Karpas-422 (cell line): Measurements from ENCODE around the gene BIN1. TPM values are rescaled to one million over a fixed set of nuclear protein-coding genes. Genes with fewer than 3 reads are reported as not detected.

Experiments used
- DNase-seq: peaks from one replicate; pipeline ENCODE4 v3.0.0-alpha.2; 2015
- H2AFZ ChIP-seq: fragments of 200-600 bp; sonication (generic); 2 replicates; pipeline ENCODE4 v1.6.1; 2014; ENCODE audit warnings: antibody characterized with exemption, low read length, mixed read lengths
- H3K27ac ChIP-seq: fragments of 200-600 bp; sonication (generic); 2 replicates; pipeline ENCODE4 v1.5.1; 2014; ENCODE audit warnings: mild to moderate bottlenecking, low read length, moderate library complexity
- H3K27me3 ChIP-seq: fragments of 200-600 bp; sonication (generic); 2 replicates; pipeline ENCODE4 v1.6.1; 2014; ENCODE audit warnings: low read length, mixed read lengths
- H3K36me3 ChIP-seq: fragments of 200-600 bp; sonication (generic); 2 replicates; pipeline ENCODE4 v1.6.1; 2014; ENCODE audit warnings: low read length, mixed read lengths; ENCODE audit not compliant: insufficient read depth
- H3K4me1 ChIP-seq: fragments of 200-600 bp; sonication (generic); 2 replicates; pipeline ENCODE4 v1.6.1; 2014; ENCODE audit warnings: mild to moderate bottlenecking, low read length, mixed read lengths
- H3K4me2 ChIP-seq: fragments of 200-600 bp; sonication (generic); 2 replicates; pipeline ENCODE4 v1.6.1; 2014; ENCODE audit warnings: low read length, low read depth, mild to moderate bottlenecking; ENCODE audit not compliant: poor library complexity, severe bottlenecking
- H3K4me3 ChIP-seq: fragments of 200-600 bp; sonication (generic); 2 replicates; pipeline ENCODE4 v1.5.1; 2014; ENCODE audit warnings: mild to moderate bottlenecking, antibody characterized with exemption, low read length, mixed read lengths
- H3K79me2 ChIP-seq: fragments of 200-600 bp; sonication (generic); 2 replicates; pipeline ENCODE4 v1.6.1; 2014; ENCODE audit warnings: mild to moderate bottlenecking, low read length, mixed read lengths
- H3K9ac ChIP-seq: fragments of 200-600 bp; sonication (generic); 2 replicates; pipeline ENCODE4 v1.6.0; 2014; ENCODE audit warnings: low read length
- H3K9me2 ChIP-seq: fragments of 200-600 bp; sonication (generic), shearing (Covaris generic); replicated peaks from 2 replicates; pipeline ENCODE4 v1.6.0; 2014; ENCODE audit warnings: mild to moderate bottlenecking, low read length, moderate library complexity; ENCODE audit not compliant: insufficient read depth
- H3K9me3 ChIP-seq: fragments of 300-700, 200-600 bp; sonication (generic); 2 replicates; pipeline ENCODE4 v1.6.1; 2014; ENCODE audit warnings: low read length, mixed read lengths
- H4K20me1 ChIP-seq: fragments of 200-600 bp; sonication (generic); 2 replicates; pipeline ENCODE4 v1.6.1; 2014; ENCODE audit warnings: mild to moderate bottlenecking, antibody characterized with exemption, low read length, low read depth; ENCODE audit not compliant: insufficient read depth
- total RNA-seq: library from RNA; depleted of rRNA; stranded (reverse); fragments of >200 nt; shearing (Covaris generic); gene quantifications from 2 replicates; pipeline ENCODE4 v1.2.3, GENCODE V29; 2014; ENCODE audit warnings: low replicate concordance

Gene BIN1
- total RNA-seq, 1 experiment from 2014 or later: 8.4 TPM

GRCh38 chr2:127012868-127013267 is 94.1 kb downstream of the BIN1 start:
- Histone ChIP-seq H3K9ac (no peak overlapping the region), H3K27ac (no peak overlapping the region), H3K79me2 (no peaks in the 10 kb centered on the region), H3K36me3 (no peaks in the 10 kb centered on the region), H3K27me3 (no peaks in the 10 kb centered on the region), H3K4me1 (no peaks in the 10 kb centered on the region), H3K9me3 (no peaks in the 10 kb centered on the region), H3K9me2 (no peaks in the 10 kb centered on the region), H4K20me1 (no peaks in the 10 kb centered on the region), H3K4me2 (no peak overlapping the region), H2AFZ (no peak overlapping the region), H3K4me3 (no peak overlapping the region)
- DNase-seq: no peak

GRCh38 chr2:127012215-127012614 is 94.7 kb downstream of the BIN1 start:
- Histone ChIP-seq H3K27ac (no peak overlapping the region), H3K36me3 (no peaks in the 10 kb centered on the region)
- no peak for DNase-seq

GRCh38 chr2:127011796-127012195 is 95.2 kb downstream of the BIN1 start:
- H3K4me2 ChIP-seq: no peak overlapping the region
- no peak overlapping the region for H3K27ac ChIP-seq
- no peak overlapping the region for H3K4me3 ChIP-seq
- no peaks in the 10 kb centered on the region for H3K4me1 ChIP-seq
- no peaks in the 10 kb centered on the region for H3K79me2 ChIP-seq
- no peaks in the 10 kb centered on the region for H3K36me3 ChIP-seq
- no peaks in the 10 kb centered on the region for H3K9me2 ChIP-seq
- H3K27me3 ChIP-seq: no peaks in the 10 kb centered on the region
- no peaks in the 10 kb centered on the region for H3K9me3 ChIP-seq
- no peaks in the 10 kb centered on the region for H4K20me1 ChIP-seq
- H2AFZ ChIP-seq: no peak overlapping the region
- DNase-seq: no peak
- H3K9ac ChIP-seq: no peak overlapping the region

More at GRCh38 chr2:127012215-127012614, 94.7 kb downstream of the BIN1 start:
- Histone ChIP-seq H3K27me3 (no peaks in the 10 kb centered on the region), H4K20me1 (no peaks in the 10 kb centered on the region), H3K4me1 (no peaks in the 10 kb centered on the region), H3K79me2 (no peaks in the 10 kb centered on the region), H3K9me2 (no peaks in the 10 kb centered on the region), H3K9me3 (no peaks in the 10 kb centered on the region), H3K9ac (no peak overlapping the region), H2AFZ (no peak overlapping the region), H3K4me2 (no peak overlapping the region), H3K4me3 (no peak overlapping the region)

- Histone ChIP-seq H3K27ac (no peak overlapping the region), H3K4me1 (no peaks in the 10 kb centered on the region), H3K9me3 (no peaks in the 10 kb centered on the region), H3K9ac (no peak overlapping the region), H3K79me2 (no peaks in the 10 kb centered on the region), H3K36me3 (no peaks in the 10 kb centered on the region), H3K27me3 (no peaks in the 10 kb centered on the region), H4K20me1 (no peaks in the 10 kb centered on the region), H3K4me2 (no peak overlapping the region), H3K9me2 (no peaks in the 10 kb centered on the region), H2AFZ (no peak overlapping the region), H3K4me3 (no peak overlapping the region)
- DNase-seq: no peak
These were observed 95.7 kb downstream of the BIN1 start for GRCh38 chr2:127011231-127011661.

- Histone ChIP-seq H3K4me2 (no peak overlapping the region), H3K9ac (no peak overlapping the region), H3K9me3 (no peaks in the 10 kb centered on the region), H4K20me1 (no peaks in the 10 kb centered on the region), H2AFZ (no peak overlapping the region), H3K9me2 (no peaks in the 10 kb centered on the region), H3K27me3 (no peaks in the 10 kb centered on the region), H3K27ac (no peak overlapping the region), H3K79me2 (no peaks in the 10 kb centered on the region), H3K36me3 (no peaks in the 10 kb centered on the region), H3K4me1 (no peaks in the 10 kb centered on the region), H3K4me3 (no peak overlapping the region)
- no peak for DNase-seq
These were observed 98.5 kb downstream of the BIN1 start for GRCh38 chr2:127008265-127009015.

- H3K79me2 ChIP-seq: no peaks in the 10 kb centered on the region
- no peaks in the 10 kb centered on the region for H4K20me1 ChIP-seq
- no peak overlapping the region for H2AFZ ChIP-seq
- no peak overlapping the region for H3K4me2 ChIP-seq
- no peaks in the 10 kb centered on the region for H3K4me1 ChIP-seq
- H3K9me2 ChIP-seq: no peaks in the 10 kb centered on the region
- DNase-seq: no peak
- H3K9ac ChIP-seq: no peak overlapping the region
- no peak overlapping the region for H3K27ac ChIP-seq
- H3K4me3 ChIP-seq: no peak overlapping the region
- H3K9me3 ChIP-seq: no peaks in the 10 kb centered on the region
- no peaks in the 10 kb centered on the region for H3K27me3 ChIP-seq
- H3K36me3 ChIP-seq: no peaks in the 10 kb centered on the region
These were observed 99.3 kb downstream of the BIN1 start for GRCh38 chr2:127007652-127008051.

GRCh38 chr2:127006962-127007361 is 100.0 kb downstream of the BIN1 start:
- H3K27ac ChIP-seq: no peak overlapping the region
- DNase-seq: no peak
- H3K9ac ChIP-seq: no peak overlapping the region
- no peaks in the 10 kb centered on the region for H3K79me2 ChIP-seq
- H3K27me3 ChIP-seq: no peaks in the 10 kb centered on the region
- H2AFZ ChIP-seq: no peak overlapping the region
- H3K36me3 ChIP-seq: no peaks in the 10 kb centered on the region
- no peaks in the 10 kb centered on the region for H3K9me2 ChIP-seq
- no peaks in the 10 kb centered on the region for H3K4me1 ChIP-seq
- H3K9me3 ChIP-seq: no peaks in the 10 kb centered on the region
- H4K20me1 ChIP-seq: no peaks in the 10 kb centered on the region
- no peak overlapping the region for H3K4me2 ChIP-seq
- no peak overlapping the region for H3K4me3 ChIP-seq

GRCh38 chr2:127004893-127005600 is 101.9 kb downstream of the BIN1 start:
- H3K27ac ChIP-seq: no peak overlapping the region
- H4K20me1 ChIP-seq: no peaks in the 10 kb centered on the region
- H3K9me3 ChIP-seq: no peaks in the 10 kb centered on the region
- H3K27me3 ChIP-seq: no peaks in the 10 kb centered on the region
- H3K79me2 ChIP-seq: no peaks in the 10 kb centered on the region
- no peak for DNase-seq
- H2AFZ ChIP-seq: no peak overlapping the region
- no peak overlapping the region for H3K4me3 ChIP-seq
- H3K36me3 ChIP-seq: no peaks in the 10 kb centered on the region
- H3K9ac ChIP-seq: no peak overlapping the region
- H3K4me1 ChIP-seq: no peaks in the 10 kb centered on the region
- H3K9me2 ChIP-seq: no peaks in the 10 kb centered on the region
- H3K4me2 ChIP-seq: no peak overlapping the region
